Effector memory CD4-positive, alpha-beta T cell (primary cell): ENCODE results near the gene KDM2B.
A peak's percentile ranks its signal among the peaks of the same experiment; 100 is the strongest.

Source experiments
- DNase-seq, 3 donors: peaks; one replicate each; pipeline ENCODE4 v3.0.0-alpha.2; 2020
- H3K27ac ChIP-seq: 2 replicates; pipeline ENCODE4 v1.7.0; 2013; ENCODE audit warnings: mild to moderate bottlenecking, low read length, moderate library complexity; ENCODE audit not compliant: insufficient read depth, poor library complexity, severe bottlenecking
- H3K27me3 ChIP-seq: replicated peaks from 2 replicates; pipeline ENCODE4 v1.7.0; 2013; ENCODE audit warnings: mild to moderate bottlenecking, low read length; ENCODE audit not compliant: insufficient read depth, control insufficient read depth, poor library complexity, severe bottlenecking
- H3K36me3 ChIP-seq: 2 replicates; pipeline ENCODE4 v1.7.0; 2013; ENCODE audit warnings: mild to moderate bottlenecking, low read length, moderate library complexity; ENCODE audit not compliant: control insufficient read depth, insufficient read depth
- H3K4me1 ChIP-seq: 2 replicates; pipeline ENCODE4 v1.7.0; 2013; ENCODE audit warnings: low read length, mild to moderate bottlenecking; ENCODE audit not compliant: control insufficient read depth, insufficient read depth, poor library complexity, severe bottlenecking
- H3K4me3 ChIP-seq: 2 replicates; pipeline ENCODE4 v1.7.0; 2013; ENCODE audit warnings: low read length, low read depth, mild to moderate bottlenecking; ENCODE audit not compliant: insufficient read depth, poor library complexity, severe bottlenecking
- H3K9me3 ChIP-seq: 2 replicates; pipeline ENCODE4 v1.7.0; 2013; ENCODE audit warnings: mild to moderate bottlenecking, low read length, moderate library complexity; ENCODE audit not compliant: control insufficient read depth

The KDM2B gene

DNA sequence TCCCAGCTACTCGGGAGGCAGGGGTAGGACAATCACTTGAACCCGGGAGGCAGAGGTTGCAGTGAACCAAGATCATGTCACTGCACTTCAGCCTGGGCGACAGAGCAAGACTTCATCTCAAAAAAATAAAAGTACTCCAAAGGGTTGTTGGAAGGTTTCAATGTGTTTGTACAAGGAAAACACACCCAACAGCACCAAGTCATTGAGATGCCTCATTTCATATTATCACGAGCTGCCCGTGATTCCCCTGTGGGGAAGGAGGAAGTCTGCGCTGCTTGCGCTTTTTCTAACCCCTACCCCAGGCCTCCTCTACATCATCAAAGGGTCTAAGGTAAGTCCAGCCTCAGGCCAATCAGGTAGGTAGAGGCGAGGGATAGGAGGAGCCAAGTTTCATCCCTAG lies 73.6 kb downstream of the KDM2B start:
- no peak overlapping the region for H3K4me3 ChIP-seq
- no peaks in the 10 kb centered on the region for H3K27me3 ChIP-seq
- no peak for DNase-seq
- H3K36me3 ChIP-seq, result peaks cover 24% of the 10 kb centered on the region
- H3K9me3 ChIP-seq, result no peaks in the 10 kb centered on the region
- no peak overlapping the region for H3K27ac ChIP-seq
- no peaks in the 10 kb centered on the region for H3K4me1 ChIP-seq

DNA sequence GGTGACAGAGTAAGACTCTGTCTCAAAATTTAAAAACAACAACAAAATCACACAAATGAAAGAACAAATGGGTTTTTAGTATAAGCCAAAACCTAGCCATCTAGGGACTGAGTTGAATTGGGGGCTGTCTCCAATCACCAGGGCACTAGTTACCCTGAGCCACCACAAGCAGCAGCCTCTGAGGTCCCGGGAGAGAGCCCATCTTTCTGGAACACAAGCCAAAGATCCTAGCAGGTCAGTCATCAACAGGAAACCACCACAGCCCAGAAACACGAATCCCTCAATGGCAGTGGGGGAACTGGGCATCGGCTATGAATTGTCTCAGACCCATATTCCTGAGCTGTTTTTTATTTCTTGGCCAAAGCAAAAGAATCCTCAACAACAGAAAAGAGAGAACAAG lies 75.3 kb downstream of the KDM2B start:
- Histone ChIP-seq H3K4me1 (no peaks in the 10 kb centered on the region), H3K36me3 (peaks cover 13% of the 10 kb centered on the region), H3K27me3 (no peaks in the 10 kb centered on the region), H3K27ac (no peak overlapping the region), H3K9me3 (no peaks in the 10 kb centered on the region), H3K4me3 (no peak overlapping the region)
- no peak for DNase-seq

DNA sequence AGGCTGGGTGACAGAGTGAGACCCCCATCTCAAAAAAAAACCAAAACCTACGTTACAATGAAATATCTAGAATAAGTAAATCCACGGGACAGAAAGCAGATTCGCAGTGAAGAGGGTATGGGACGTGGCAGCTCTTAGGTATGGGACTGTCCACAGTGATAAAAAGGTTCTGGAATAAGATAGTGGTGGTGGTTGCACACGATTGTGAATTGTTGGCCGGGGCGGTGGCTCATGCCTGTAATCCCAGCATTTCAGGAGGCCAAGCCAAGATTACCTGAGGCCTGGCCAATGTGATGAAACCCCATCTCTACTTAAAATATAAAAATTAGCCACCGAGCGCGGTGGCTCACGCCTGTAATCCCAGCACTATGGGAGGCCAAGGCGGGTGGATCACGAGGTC lies 76.3 kb downstream of the KDM2B start:
- peaks cover 7% of the 10 kb centered on the region for H3K36me3 ChIP-seq
- no peaks in the 10 kb centered on the region for H3K9me3 ChIP-seq
- H3K27ac ChIP-seq, result no peak overlapping the region
- H3K27me3 ChIP-seq, result no peaks in the 10 kb centered on the region
- H3K4me3 ChIP-seq, result no peak overlapping the region
- H3K4me1 ChIP-seq, result no peaks in the 10 kb centered on the region
- no peak for DNase-seq

DNA sequence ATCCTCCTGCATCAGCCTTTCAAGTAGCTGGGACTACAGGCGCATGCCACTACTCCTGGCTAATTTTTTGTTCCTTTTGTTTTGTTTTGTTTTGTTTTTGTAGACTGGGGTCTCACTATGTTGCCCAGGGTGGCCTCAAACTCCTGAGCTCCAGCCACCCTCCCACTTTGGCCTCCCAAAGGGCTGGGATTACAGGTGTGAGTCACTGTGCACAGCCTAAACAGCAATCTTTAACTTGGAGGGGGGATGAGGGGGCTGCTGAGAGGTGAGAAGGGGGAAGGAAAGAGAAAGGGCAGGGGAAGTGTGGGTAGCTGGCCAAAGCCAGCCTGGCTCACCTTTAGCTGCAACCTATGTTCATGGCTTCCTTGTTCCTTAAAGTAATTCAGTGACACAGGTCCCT lies 77.4 kb downstream of the KDM2B start:
- Histone ChIP-seq H3K4me1 (no peaks in the 10 kb centered on the region), H3K27ac (no peak overlapping the region), H3K4me3 (no peak overlapping the region), H3K27me3 (no peaks in the 10 kb centered on the region), H3K36me3 (peaks cover 3% of the 10 kb centered on the region), H3K9me3 (no peaks in the 10 kb centered on the region)
- no peak for DNase-seq

DNA sequence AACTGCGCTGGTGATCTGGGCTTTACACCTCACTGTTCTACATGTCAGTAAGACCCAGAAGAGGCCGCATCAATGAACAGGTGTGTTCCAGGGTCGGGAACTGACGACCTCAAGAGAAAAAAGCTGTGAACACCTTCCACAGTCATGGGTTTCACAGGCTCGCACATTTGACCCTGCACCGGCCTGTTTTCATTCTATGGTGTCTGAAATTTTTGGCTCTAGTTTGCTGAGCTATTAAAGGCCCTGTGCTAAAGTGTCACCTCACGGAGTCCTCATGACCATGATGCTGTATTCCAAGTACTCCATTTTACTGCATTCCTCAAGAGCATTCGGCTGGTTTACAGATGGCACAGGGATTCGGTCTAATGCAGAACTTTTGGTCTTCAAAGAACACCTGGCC lies 78.9 kb downstream of the KDM2B start:
- H3K27ac ChIP-seq, result no peak overlapping the region
- peaks cover 2% of the 10 kb centered on the region for H3K4me1 ChIP-seq
- H3K4me3 ChIP-seq, result no peak overlapping the region
- no peaks in the 10 kb centered on the region for H3K27me3 ChIP-seq
- H3K36me3 ChIP-seq, result peaks cover 3% of the 10 kb centered on the region
- H3K9me3 ChIP-seq, result no peaks in the 10 kb centered on the region
- no peak for DNase-seq

DNA sequence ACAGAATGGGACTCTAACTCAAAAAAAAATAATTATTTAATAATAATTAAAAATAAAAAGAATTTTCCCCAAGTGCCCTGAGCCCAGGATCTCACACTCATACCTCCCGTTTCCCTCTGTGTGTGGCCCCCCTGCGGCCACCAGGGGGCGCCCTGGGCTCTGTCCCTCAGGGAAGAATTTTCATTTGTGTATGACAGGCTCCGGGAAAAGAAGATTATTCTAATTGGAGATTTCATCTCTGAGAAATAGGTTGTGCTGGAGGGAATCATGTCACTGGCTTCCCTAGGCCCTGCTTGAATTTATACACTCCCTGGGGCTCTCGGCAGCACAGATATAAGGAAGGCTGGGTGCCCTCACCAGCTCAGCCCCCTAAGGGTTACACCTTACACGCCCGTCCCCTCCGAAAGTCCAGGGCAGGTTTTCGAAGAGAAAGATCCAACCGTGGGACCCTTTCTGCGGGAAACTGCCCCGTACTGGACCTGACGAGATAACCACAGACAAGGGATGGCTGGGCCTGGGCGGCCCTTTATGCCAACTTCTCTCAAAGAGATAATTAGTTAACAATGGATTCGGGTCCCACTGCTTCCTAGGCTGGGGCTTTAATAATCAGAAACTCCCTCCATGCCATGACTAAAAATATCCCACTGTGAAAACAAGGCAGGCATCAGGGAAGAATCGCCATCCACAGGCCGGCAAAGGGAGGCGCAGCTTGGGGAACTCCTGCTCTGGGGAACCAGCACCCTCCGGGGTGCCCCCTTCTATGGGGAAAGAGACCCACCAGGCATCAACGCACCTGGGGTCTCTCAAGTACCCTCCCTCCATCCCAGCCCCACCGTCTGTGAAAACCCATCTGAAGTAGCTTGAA lies 80.7 kb downstream of the KDM2B start:
- Histone ChIP-seq H3K27me3 (no peaks in the 10 kb centered on the region), H3K27ac (no peak overlapping the region), H3K9me3 (no peaks in the 10 kb centered on the region), H3K4me1 (peaks cover 7% of the 10 kb centered on the region), H3K4me3 (no peak overlapping the region), H3K36me3 (peaks cover 7% of the 10 kb centered on the region)
- DNase-seq, result peak; percentile 37 to 70 (median 62)

DNA sequence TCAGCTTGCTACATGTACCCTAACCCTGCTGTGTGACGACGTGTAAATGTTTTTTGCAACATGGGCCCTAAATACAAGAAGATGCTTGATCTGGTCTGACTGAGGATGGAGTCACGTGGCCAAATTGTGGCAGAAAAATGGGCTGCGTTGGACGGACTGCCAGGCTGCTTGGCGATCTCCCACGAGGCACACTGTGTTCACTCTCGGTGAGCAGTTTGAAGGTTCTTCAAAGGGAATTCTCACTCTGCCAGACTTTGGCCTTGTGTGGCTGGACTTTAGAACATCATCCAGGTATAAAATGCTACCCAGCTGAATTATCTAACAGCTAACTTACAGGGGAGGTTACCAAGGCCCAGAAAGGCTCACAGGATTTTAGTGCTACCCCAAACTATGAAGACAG lies 85.1 kb downstream of the KDM2B start:
- no peak for DNase-seq
- peaks cover 7% of the 10 kb centered on the region for H3K4me1 ChIP-seq
- H3K9me3 ChIP-seq, result no peaks in the 10 kb centered on the region
- no peaks in the 10 kb centered on the region for H3K27me3 ChIP-seq
- H3K4me3 ChIP-seq, result no peak overlapping the region
- H3K36me3 ChIP-seq, result peaks cover 8% of the 10 kb centered on the region
- no peak overlapping the region for H3K27ac ChIP-seq

DNA sequence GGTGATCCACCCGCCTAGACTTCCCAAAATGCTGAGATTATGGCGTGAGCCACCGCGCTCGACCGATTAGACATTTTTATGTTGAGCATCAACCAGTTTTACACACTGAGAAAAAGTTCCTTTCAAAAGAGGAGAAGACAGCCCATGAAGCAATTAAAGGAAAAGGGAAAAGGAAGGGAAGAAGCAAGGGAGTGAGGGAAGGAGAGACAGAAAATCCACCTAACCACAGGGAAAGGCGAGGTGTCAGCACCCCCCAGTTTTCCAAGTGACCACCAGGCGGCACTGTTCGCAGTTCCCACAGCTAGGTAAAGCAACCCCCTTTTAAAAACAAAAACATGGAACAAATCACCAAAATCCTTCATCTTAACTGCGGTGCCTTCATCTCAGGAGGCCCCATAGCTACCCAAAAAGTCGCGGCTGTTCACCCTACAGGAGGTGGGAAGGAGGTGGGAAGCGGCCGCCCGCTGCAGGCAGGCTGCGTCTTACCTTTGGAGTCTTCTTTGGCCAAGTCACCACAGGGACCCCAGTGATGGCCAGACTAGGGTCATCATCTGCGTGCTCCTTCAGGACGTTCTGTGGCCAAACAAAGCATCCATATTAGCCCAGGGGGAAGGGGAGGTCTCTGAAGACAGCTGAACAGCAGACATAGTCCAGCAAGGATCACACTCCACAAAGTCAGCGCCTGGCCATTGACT lies 86.6 kb downstream of the KDM2B start:
- Histone ChIP-seq H3K4me1 (peaks cover 7% of the 10 kb centered on the region), H3K27ac (no peak overlapping the region), H3K4me3 (no peak overlapping the region), H3K27me3 (no peaks in the 10 kb centered on the region), H3K9me3 (no peaks in the 10 kb centered on the region), H3K36me3 (peaks cover 18% of the 10 kb centered on the region)
- DNase-seq, result peak; percentile 13 to 38 (median 21)

DNA sequence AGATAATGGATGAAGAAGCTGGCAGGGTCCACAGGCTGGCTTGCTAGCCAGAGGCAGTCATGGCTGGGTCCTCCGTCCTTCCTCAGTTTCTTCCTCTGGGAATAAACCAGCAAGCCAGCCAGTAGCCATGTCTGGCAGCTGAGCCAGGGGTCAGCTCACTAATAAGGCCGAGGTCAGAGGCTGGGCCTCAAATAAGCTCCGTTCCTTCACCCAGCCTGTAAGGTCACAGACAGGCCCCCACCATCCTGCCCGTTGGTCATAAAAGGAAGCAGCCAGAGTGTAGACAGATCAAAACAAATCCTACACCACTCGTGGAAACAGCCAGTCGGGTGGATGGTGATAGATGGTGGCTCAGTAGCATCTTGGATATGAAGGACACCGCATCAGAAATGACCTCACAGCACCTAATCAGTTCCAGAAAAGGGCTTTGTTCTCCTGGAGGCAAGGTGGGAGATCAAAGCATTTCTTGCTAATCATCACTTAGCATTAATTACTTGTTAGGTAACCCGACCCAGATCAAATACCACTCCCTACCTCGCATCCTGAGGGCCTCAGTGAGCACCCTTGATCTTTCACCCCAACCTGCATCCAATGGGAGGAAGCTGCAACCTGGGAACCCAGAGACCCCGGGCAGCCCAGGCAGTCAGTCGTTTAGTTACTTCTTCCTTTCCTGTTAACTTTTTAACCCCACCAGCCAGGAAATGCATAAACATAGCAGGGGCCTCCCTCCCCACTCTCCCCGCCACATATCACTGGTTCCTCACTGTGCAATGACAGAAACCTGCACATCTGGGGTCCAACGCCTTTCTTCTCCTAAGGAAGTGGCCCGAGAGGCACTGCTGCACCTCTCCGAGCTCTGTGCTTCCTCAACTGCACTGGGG lies 90.2 kb downstream of the KDM2B start:
- H3K27me3 ChIP-seq, result no peaks in the 10 kb centered on the region
- peaks cover 16% of the 10 kb centered on the region for H3K36me3 ChIP-seq
- H3K27ac ChIP-seq, result no peak overlapping the region
- no peak for DNase-seq
- H3K9me3 ChIP-seq, result no peaks in the 10 kb centered on the region
- no peak overlapping the region for H3K4me3 ChIP-seq
- H3K4me1 ChIP-seq, result no peaks in the 10 kb centered on the region
